GM12875 (cell line): ENCODE measurements around the gene ABCC12.

ENCODE experiments used
- H3K4me3 ChIP-seq: one replicate; pipeline ENCODE4 v1.5.1; 2011; ENCODE audit warnings: low read depth, low read length, control low read depth
- TF ChIP-seq, protein P1 (sequence below): IDR thresholded peaks from 2 replicates; pipeline ENCODE4 v1.5.1; 2011; ENCODE audit warnings: low read depth, mild to moderate bottlenecking, control low read depth, inconsistent platforms, low read length, moderate library complexity, borderline replicate concordance; ENCODE audit not compliant: insufficient read depth

Gene ABCC12

DNA sequence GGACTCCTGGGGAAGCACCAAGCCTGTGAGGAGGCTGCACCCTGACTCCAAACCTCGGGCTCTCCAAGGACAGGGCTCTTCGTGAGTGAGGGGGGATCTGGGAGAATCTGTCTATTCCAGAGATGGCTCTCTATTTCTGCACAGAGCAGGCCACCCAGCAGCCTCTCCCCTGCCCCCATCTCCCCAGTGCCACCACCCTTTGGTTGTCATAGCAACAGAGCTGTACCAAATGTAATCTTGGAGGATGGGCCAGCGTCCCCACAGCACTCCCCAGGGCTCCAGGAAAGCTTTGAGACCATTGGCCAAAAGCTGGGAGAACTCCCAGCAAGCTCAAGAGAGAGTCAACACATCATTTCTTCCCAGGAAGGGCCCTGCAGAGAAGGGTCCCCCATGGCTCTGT, 49.3 kb downstream of the ABCC12 start:
- H3K4me3 ChIP-seq, result no peak overlapping the region
- TF ChIP-seq, protein P1, sequence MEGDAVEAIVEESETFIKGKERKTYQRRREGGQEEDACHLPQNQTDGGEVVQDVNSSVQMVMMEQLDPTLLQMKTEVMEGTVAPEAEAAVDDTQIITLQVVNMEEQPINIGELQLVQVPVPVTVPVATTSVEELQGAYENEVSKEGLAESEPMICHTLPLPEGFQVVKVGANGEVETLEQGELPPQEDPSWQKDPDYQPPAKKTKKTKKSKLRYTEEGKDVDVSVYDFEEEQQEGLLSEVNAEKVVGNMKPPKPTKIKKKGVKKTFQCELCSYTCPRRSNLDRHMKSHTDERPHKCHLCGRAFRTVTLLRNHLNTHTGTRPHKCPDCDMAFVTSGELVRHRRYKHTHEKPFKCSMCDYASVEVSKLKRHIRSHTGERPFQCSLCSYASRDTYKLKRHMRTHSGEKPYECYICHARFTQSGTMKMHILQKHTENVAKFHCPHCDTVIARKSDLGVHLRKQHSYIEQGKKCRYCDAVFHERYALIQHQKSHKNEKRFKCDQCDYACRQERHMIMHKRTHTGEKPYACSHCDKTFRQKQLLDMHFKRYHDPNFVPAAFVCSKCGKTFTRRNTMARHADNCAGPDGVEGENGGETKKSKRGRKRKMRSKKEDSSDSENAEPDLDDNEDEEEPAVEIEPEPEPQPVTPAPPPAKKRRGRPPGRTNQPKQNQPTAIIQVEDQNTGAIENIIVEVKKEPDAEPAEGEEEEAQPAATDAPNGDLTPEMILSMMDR, result no peak
